ENCODE results near the gene ZNF217.
A peak's percentile ranks its signal among the peaks of the same experiment; 100 is the strongest.
"Not testable (repeated sequence)": the region's sequence is repeated elsewhere in the genome, so short reads cannot be mapped to it uniquely, and the experiment has no call there.

ZNF217 gene

GRCh38 chr20:53597030-53597482 lies 3.4 kb upstream of the ZNF217 start:
- DNase-seq (ENCODE audit: low read depth) = no peak

- DNase-seq (ENCODE audit: low read depth) = not testable (repeated sequence)
Observed at GRCh38 chr20:53596189-53597001, 2.8 kb upstream of the ZNF217 start.

GRCh38 chr20:53595742-53596141 lies 2.1 kb upstream of the ZNF217 start:
- not testable (repeated sequence) for DNase-seq (ENCODE audit: low read depth)

GRCh38 chr20:53595018-53595378 lies 1.4 kb upstream of the ZNF217 start:
- DNase-seq (ENCODE audit: low read depth) = no peak

GRCh38 chr20:53594068-53595017 lies 704 bp upstream of the ZNF217 start:
- peak; percentile 91 for DNase-seq (ENCODE audit: low read depth)

DNA sequence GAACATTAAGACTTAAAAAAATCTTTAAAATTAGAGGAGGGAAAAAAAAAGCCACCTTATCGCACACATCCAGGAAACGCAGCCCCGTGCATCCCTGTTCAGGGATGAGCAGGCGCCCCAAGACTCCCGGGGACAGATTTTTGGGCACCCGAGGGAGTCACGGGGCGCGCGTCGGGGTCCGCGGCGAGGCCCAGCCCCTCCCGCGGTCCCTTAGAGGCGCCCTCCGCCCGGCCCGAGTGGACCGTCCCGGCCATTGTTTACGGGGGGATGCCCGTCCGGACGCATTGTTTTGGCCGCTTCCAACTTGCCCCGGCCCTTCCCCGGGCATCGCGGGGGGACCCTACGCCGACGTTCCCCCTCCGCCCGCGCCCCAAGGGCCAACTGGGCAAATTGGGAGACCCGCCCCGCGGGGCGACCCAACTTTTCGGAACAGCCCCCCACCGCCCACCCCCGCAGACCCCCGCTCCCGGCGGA lies 610 bp downstream of the ZNF217 start:
- no peak for DNase-seq (ENCODE audit: low read depth)

DNA sequence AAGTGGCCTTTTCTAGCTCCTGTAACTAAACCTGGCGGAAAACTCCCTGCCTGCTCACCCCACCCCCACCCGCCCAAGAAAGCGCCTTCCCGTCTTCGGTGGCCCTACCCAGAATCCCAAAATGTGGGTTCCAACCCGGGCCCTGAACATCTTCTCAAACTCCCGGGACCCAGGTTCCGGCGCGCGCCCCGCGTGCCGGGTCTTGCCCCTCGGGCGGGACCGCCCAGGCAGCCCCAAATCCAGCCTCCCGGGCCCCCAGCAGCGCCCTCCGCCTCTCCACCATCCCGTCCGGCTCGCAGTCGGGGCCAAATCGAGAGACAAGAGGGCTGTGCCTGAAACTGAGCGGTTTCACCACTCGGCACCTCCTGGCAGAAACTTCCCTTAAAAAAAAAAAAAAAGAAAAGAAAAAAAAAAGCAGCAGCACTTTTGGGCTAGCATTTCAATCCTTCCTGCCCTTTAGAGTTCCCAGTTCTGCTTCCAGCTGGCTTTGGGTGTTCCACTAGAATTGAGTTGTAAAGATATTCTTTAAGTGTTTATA lies 1.1 kb downstream of the ZNF217 start:
- DNase-seq (ENCODE audit: low read depth) = peak; percentile 32

GRCh38 chr20:53591941-53592441 lies 1.6 kb downstream of the ZNF217 start:
- DNase-seq (ENCODE audit: low read depth) = not testable (repeated sequence)

DNA sequence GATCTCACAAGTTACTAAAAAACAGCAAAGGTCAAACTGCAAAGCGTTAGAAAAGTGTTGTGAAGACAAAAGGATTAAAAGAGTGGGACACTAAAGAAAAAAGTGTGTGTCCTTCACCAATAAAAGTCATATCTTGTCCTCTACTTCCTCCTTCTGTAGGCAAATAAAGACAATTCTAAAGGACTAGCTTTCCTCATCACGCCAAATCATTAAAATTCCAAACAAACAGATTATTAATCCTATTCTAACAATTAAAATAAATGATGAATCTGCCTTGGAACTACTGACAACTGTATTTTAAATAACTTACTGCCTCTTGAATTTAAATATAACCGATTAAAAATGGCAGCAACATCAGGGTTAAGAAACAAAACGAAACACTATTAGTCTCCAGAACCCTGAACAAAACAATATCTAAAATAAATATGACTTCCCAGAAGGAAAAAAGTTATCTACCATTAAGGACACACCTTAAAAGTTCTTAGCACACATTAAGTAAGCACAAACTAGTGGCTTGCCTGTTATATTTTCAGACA lies 2.4 kb downstream of the ZNF217 start:
- DNase-seq (ENCODE audit: low read depth) = not testable (repeated sequence)

DNA sequence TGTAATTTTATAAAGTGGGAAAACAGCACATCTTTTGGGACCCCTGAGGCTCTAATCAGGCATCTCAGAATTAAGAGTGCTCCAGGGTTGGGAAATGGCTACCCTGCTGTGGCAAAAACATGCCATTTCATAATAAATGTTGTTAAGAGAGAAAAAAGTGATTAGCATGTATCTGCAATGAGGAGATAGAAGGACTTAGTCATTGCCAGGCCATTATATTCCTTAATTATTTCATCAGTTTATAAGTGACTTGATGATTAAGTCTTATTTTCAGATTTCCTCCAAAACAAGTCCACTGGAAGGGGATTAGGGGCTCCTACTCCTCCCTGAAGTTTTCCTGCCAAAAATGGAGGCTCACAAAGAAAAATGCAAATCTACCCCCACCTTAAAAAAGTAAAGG lies 3.0 kb downstream of the ZNF217 start:
- DNase-seq (ENCODE audit: low read depth) = not testable (repeated sequence)

GRCh38 chr20:53590122-53590521 lies 3.5 kb downstream of the ZNF217 start:
- DNase-seq (ENCODE audit: low read depth) = not testable (repeated sequence)

- not testable (repeated sequence) for DNase-seq (ENCODE audit: low read depth)
Observed at GRCh38 chr20:53589321-53590065, 4.1 kb downstream of the ZNF217 start.

- DNase-seq (ENCODE audit: low read depth) = not testable (repeated sequence)
Observed at GRCh38 chr20:53587157-53587703, 6.4 kb downstream of the ZNF217 start.

DNA sequence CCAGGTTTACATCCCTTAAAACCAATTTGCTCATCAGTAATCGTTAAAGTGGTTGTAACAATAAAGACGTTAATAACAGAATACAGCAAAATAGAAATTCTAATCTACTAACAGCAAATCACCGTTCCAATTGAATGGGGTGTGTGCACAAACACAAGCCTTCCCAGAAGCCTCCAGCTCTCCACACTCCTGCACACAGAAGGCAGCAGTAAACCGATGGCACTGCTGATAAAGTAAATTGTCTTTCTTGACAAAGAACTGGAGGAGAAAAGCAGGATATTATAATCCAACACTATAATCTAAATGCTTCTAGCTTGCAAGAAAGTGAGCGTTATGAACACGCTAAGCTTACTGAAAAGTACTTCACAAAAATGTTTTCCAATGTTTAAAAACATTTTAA lies 7.0 kb downstream of the ZNF217 start:
- no peak for DNase-seq (ENCODE audit: low read depth)

GRCh38 chr20:53585910-53586309 lies 7.7 kb downstream of the ZNF217 start:
- DNase-seq (ENCODE audit: low read depth) = not testable (repeated sequence)

GRCh38 chr20:53585004-53585569 lies 8.6 kb downstream of the ZNF217 start:
- not testable (repeated sequence) for DNase-seq (ENCODE audit: low read depth)

DNA sequence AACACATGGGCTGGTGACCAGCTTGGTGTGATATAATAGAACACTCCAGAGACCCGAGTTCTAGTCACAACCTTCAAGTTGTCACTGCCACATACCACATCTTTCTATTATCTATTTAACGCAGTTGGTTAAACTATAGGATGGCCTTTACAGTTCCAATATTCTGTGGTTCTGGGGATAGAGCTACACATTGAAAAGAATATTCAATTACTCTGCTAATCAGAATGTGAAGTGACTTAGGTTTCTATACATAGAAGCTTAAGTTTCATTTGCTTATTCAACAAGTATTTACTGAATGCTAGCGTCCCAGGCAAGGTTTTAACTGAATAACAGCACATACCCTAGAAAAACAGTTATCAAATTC lies 9.1 kb downstream of the ZNF217 start:
- not testable (repeated sequence) for DNase-seq (ENCODE audit: low read depth)

DNA sequence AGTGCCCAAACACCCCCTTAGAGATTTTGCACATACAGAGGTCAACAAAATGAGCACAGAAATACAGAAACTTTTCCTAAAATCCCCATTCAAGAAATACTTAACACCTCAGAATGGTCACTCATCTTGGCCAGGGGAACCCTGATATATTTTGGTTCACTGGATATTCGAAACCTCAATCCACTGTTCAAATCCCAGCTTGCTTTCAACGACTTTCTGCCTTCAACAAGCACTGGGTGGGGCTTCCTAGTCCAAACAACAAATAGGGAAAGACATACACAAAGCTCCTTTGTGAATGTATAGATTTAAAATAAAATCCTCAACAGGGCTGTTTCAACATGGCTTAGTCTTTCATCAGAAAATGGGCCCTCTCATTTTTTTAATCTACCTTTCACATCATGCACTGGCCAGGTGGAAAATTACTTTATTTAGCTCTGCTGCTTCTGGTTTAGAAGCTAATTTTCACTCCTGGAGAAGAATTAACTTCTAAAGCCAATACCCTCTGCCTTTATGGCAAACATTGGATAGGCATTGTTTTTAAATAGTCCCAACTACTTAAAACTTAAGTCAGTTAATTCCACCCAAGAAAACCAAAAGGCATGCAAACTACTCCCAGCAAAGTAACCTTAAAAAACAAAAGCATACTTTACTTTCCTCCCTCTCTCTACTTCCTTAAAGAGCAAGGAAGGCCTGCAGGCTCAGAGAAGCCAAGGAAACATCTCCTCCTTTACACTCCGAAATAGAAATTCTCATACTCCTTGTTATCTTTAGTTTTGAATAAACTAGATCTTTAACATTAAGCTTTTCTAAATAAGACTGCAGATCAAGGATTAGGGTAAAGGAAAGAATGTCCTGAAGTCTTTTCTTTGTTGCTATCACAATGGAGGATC lies 9.7 kb downstream of the ZNF217 start:
- DNase-seq (ENCODE audit: low read depth) = not testable (repeated sequence)

GRCh38 chr20:53582574-53583351 lies 10.9 kb downstream of the ZNF217 start:
- peak; percentile 49 for DNase-seq (ENCODE audit: low read depth)

Measured in T-helper 22 cell (primary cell).